HepG2 (cell line): ENCODE data around the gene CLN6. TPM values are rescaled to one million over a fixed set of nuclear protein-coding genes. Genes with fewer than 3 reads are reported as not detected.

Experiments used
- ATAC-seq: fragments of 200-7000 bp; cut with Tn5 transposase; 3 replicates; pipeline ENCODE4 v1.9.1; 2020; ENCODE audit warnings: mild to moderate bottlenecking, moderate library complexity
- BruUV-seq: library from RNA; stranded (reverse); fragments of 400-500 nt; replicated peaks from 2 replicates; lab custom pipeline; 2021; lab: Mats Ljungman, UMichigan
- CTCF ChIA-PET: fragments of 300-600 bp; formaldehyde crosslinking; extraction: SDS; loops from one replicate; lab custom pipeline; 2021; ENCODE audit warnings: low total read pairs, inconsistent platforms, low intra/inter-chr PET ratio; lab: Yijun Ruan, JAX
- POLR2A ChIA-PET: fragments of 350-600 bp; sonication (Branson Sonifier 250); formaldehyde crosslinking; loops from one replicate; lab custom pipeline; 2020; ENCODE audit warnings: antibody characterized with exemption, inconsistent platforms; lab: Yijun Ruan, JAX
- DNase-seq: peaks from one replicate; pipeline ENCODE4 v3.0.0-alpha.2; 2015; ENCODE audit warnings: low spot score
- FAIRE-seq: peaks from 3 replicates; lab custom pipeline; 2011; peaks lifted over from hg19 to GRCh38; lab: Jason Lieb, UNC
- H2AFZ ChIP-seq: one replicate; pipeline ENCODE4 v1.6.1; 2011; ENCODE audit warnings: low read length, inconsistent platforms
- H3K27ac ChIP-seq: fragments of 300-600 bp; 3 replicates; pipeline ENCODE4 v1.8.0; 2011; ENCODE audit warnings: mixed run types, mild to moderate bottlenecking, mixed read lengths, low read length, inconsistent platforms; ENCODE audit not compliant: insufficient read depth; ENCODE audit errors: extremely low read length
- H3K27me3 ChIP-seq, 2 experiments: fragments of 200-600 bp in 1 of 2; 2 replicates in 1 of 2; 3 replicates in 1 of 2; pipeline versions ENCODE4 v1.6.0 to v1.8.0; 2011; ENCODE audit warnings: low read length in 2 of 2, mild to moderate bottlenecking in 2 of 2, moderate library complexity in 2 of 2, inconsistent platforms in 1 of 2; ENCODE audit not compliant: insufficient read depth in 2 of 2, control insufficient read depth in 1 of 2
- H3K36me3 ChIP-seq, 2 experiments: fragments of 200-600 bp in 1 of 2; replicated peaks in 1 of 2; 2 replicates in 1 of 2; 3 replicates in 1 of 2; pipeline versions ENCODE4 v1.5.1 to v1.8.0; 2011; ENCODE audit warnings: low read length in 2 of 2, inconsistent platforms in 1 of 2; ENCODE audit not compliant: insufficient read depth in 2 of 2, control insufficient read depth in 1 of 2
- H3K4me1 ChIP-seq: 2 replicates; pipeline ENCODE4 v1.5.1; 2012; ENCODE audit warnings: low read length, inconsistent platforms; ENCODE audit not compliant: insufficient read depth
- H3K4me2 ChIP-seq: 2 replicates; pipeline ENCODE4 v1.6.0; 2011; ENCODE audit warnings: low read depth, low read length, inconsistent platforms
- H3K4me3 ChIP-seq, 3 experiments: fragments of 200-600 bp in 1 of 3; sonication (generic), shearing (Covaris generic) in 1 of 3; replicated peaks in 1 of 3; 2 replicates each; pipeline ENCODE4 v1.5.1; 2011 to 2016; ENCODE audit warnings: low read length in 3 of 3, inconsistent platforms in 2 of 3, low read depth in 2 of 3, mild to moderate bottlenecking in 2 of 3, control low read depth in 1 of 3, mixed read lengths in 1 of 3; ENCODE audit not compliant: insufficient read depth in 1 of 3
- H3K79me2 ChIP-seq: one replicate; pipeline ENCODE4 v1.6.1; 2011; ENCODE audit warnings: low read length, inconsistent platforms; ENCODE audit not compliant: insufficient read depth
- H3K9ac ChIP-seq: 2 replicates; pipeline ENCODE4 v1.6.0; 2011; ENCODE audit warnings: mild to moderate bottlenecking, low read depth, low read length, inconsistent platforms; ENCODE audit not compliant: insufficient read depth
- H3K9me3 ChIP-seq: 2 replicates; pipeline ENCODE4 v1.5.1; 2012; ENCODE audit warnings: mild to moderate bottlenecking, low read length
- H4K20me1 ChIP-seq: 2 replicates; pipeline ENCODE4 v1.6.0; 2011; ENCODE audit warnings: inconsistent platforms, mild to moderate bottlenecking, low read length, moderate library complexity; ENCODE audit not compliant: insufficient read depth
- GPN1 ChIP-seq: sonication (generic); formaldehyde crosslinking; IDR thresholded peaks from 2 replicates; pipeline ENCODE4 v1.5.1; 2020; ENCODE audit warnings: missing genetic modification reagents, borderline replicate concordance
- KDM6A ChIP-seq: IDR thresholded peaks from 2 replicates; pipeline ENCODE4 v1.6.1; 2016; ENCODE audit warnings: low read depth
- LCORL ChIP-seq, 2 experiments: fragments of 450-650 bp in 1 of 2; sonication (generic) in 1 of 2; formaldehyde crosslinking in 1 of 2; IDR thresholded peaks; 2 replicates each; pipeline versions ENCODE4 v1.5.0 to v1.6.1; 2017 to 2020; ENCODE audit warnings: antibody characterized with exemption in 1 of 2, missing genetic modification reagents in 1 of 2
- MAX ChIP-seq: IDR thresholded peaks from 2 replicates; pipeline ENCODE4 v1.6.1; 2012; ENCODE audit warnings: inconsistent platforms
- MYPOP ChIP-seq: sonication (generic); formaldehyde crosslinking; IDR thresholded peaks from 2 replicates; pipeline ENCODE4 v1.8.1; 2023; ENCODE audit warnings: mild to moderate bottlenecking, moderate library complexity, missing genetic modification reagents
- SAFB2 ChIP-seq: sonication (generic); formaldehyde crosslinking; IDR thresholded peaks from 2 replicates; pipeline ENCODE4 v1.5.1; 2020; ENCODE audit warnings: missing genetic modification reagents, low read depth, mild to moderate bottlenecking, borderline replicate concordance
- ZBTB39 ChIP-seq: sonication (generic); formaldehyde crosslinking; IDR thresholded peaks from 2 replicates; pipeline ENCODE4 v1.5.0; 2020; ENCODE audit warnings: missing genetic modification reagents
- ZNF484 ChIP-seq: sonication (generic); formaldehyde crosslinking; IDR thresholded peaks from 2 replicates; pipeline ENCODE4 v1.5.1; 2020; ENCODE audit warnings: mild to moderate bottlenecking, low read depth, missing genetic modification reagents, borderline replicate concordance
- ZNF552 ChIP-seq: sonication (generic); formaldehyde crosslinking; IDR thresholded peaks from 2 replicates; pipeline ENCODE4 v1.9.0; 2022; ENCODE audit warnings: missing genetic modification reagents, mild to moderate bottlenecking, borderline replicate concordance
- ZZZ3 ChIP-seq: sonication (generic); formaldehyde crosslinking; IDR thresholded peaks from 2 replicates; pipeline ENCODE4 v1.4.0; 2020; ENCODE audit warnings: missing genetic modification reagents, mild to moderate bottlenecking, borderline replicate concordance
- WGBS: methylation state at CpG from one replicate; pipeline ENCODE4 v1.1.6; 2017; ENCODE audit warnings: low lambda C conversion rate; 5-methylcytosine and 5-hydroxymethylcytosine counted together
- in situ Hi-C: cut with HindIII; loops from 2 replicates; pipeline ENCODE4 v1.10.0; 2017; ENCODE audit warnings: low pct_unique_long_range_greater_than_20kb; ENCODE audit not compliant: extremely low pct_ligation_motif_present
- intact Hi-C: fragments of 100-400 bp; cut with micrococcal nuclease; formaldehyde crosslinking; loops from one replicate; pipeline ENCODE4 v1.10.0; 2022; ENCODE audit not compliant: unreplicated experiment
- polyA plus RNA-seq, 8 experiments: library from polyadenylated mRNA; depleted of rRNA in 3 of 8; stranded (reverse) in 7 of 8; unstranded in 1 of 8; fragments of >200 nt; fragmentation: Illumina TruSeq in 4 of 8; extraction: Trizol in 4 of 8; gene quantifications; 2 replicates each; pipeline versions ENCODE4 v1.2.1 to v1.2.3, GENCODE V29; 2011 to 2016; ENCODE audit warnings: low read depth in 4 of 8, missing spikeins in 1 of 8, mixed read lengths in 1 of 8; ENCODE audit not compliant: insufficient read depth in 1 of 8
- total RNA-seq, 5 experiments: library from RNA; depleted of rRNA; stranded (reverse); fragments of >200 nt; fragmentation: Illumina TruSeq; extraction: Trizol; gene quantifications; 2 replicates each; pipeline ENCODE4 v1.2.3, GENCODE V29; 2016; ENCODE audit warnings: low read depth in 1 of 5

The CLN6 gene
- total and polyA plus RNA-seq, 2 of the 13 experiments (the other 11 are each of a cell fraction or from before 2014, with no cell fraction given) = 24.9 to 27.1 TPM

- TF ChIP-seq ZBTB39 (CRISPR knock-in tag) (no peak), GPN1 (CRISPR knock-in tag) (no peak), ZZZ3 (CRISPR knock-in tag) (no peak)
Observed at GRCh38 chr15:68261241-68261640, 31.7 kb upstream of the CLN6 start (continued).

- no peak for FAIRE-seq
- no CpG with 5 or more reads among the region's 2 CpGs for WGBS
- DNase-seq = no peak
- ATAC-seq = no peak
- Histone ChIP-seq H3K27me3 (0 out of 5 replicates have a peak, but pooled peaks cover 0 to 4% of the 10 kb centered on the region in 2 experiments), H3K4me2 (no peak overlapping the region), H3K9me3 (no peaks in the 10 kb centered on the region), H3K27ac (no peak overlapping the region), H4K20me1 (no peaks in the 10 kb centered on the region), H3K4me1 (peaks cover 7% of the 10 kb centered on the region), H3K9ac (no peak overlapping the region), H3K36me3 (no peaks in the 10 kb centered on the region), H3K79me2 (no peaks in the 10 kb centered on the region), H3K4me3 (no peak overlapping the region), H2AFZ (no peak overlapping the region)
- intact Hi-C loops (no loop called here), in situ Hi-C loops (loop anchor here (5.0 kb wide), 2 partner anchors 42 to 122 kb away; no protein-coding TSS in a partner anchor)
- BruUV-seq = no TSS peak
- TF ChIP-seq SAFB2 = no peak
- TF ChIP-seq LCORL (IDR thresholded peaks at IDR 0.05) = no peak
- TF ChIP-seq LCORL (CRISPR knock-in tag; IDR thresholded peaks at IDR 0.05) = no peak
- no peak for TF ChIP-seq ZNF484
- no peak for TF ChIP-seq ZNF552 (CRISPR knock-in tag)
- no peak for TF ChIP-seq MYPOP (CRISPR knock-in tag)
- TF ChIP-seq KDM6A (CRISPR knock-in tag) = no peak
- no peak for TF ChIP-seq MAX
- ChIA-PET POLR2A (interaction anchor here (1.4 kb wide), 1 partner anchor 18 kb away, joined by 6 read pairs; the partner anchor contains the start of gene FEM1B), CTCF (no interaction called here)
Observed at GRCh38 chr15:68259883-68260282, 30.4 kb upstream of the CLN6 start.
